Activated CD4-positive, alpha-beta T cell treated with anti-CD3 and anti-CD28 coated beads, Interleukin-2, amount 50 U/mL, for 1 hour (primary cell): ENCODE results near the gene WDPCP.
"Not testable (repeated sequence)": the region's sequence is repeated elsewhere in the genome, so short reads cannot be mapped to it uniquely, and the experiment has no call there.

Source experiments
- DNase-seq: peaks from one replicate; pipeline ENCODE4 v3.0.0-alpha.2; 2020

Gene WDPCP

GRCh38 chr2:63343397-63344109, 244.7 kb downstream of the WDPCP start:
- DNase-seq, result no peak

GRCh38 chr2:63340443-63340842, 247.8 kb downstream of the WDPCP start:
- no peak for DNase-seq

GRCh38 chr2:63334910-63335309, 253.4 kb downstream of the WDPCP start:
- no peak for DNase-seq

- DNase-seq, result no peak
Observed at GRCh38 chr2:63326473-63326872, 261.8 kb downstream of the WDPCP start.

GRCh38 chr2:63323662-63324061, 264.6 kb downstream of the WDPCP start:
- DNase-seq, result not testable (repeated sequence)

GRCh38 chr2:63321973-63322372, 266.3 kb downstream of the WDPCP start:
- DNase-seq, result not testable (repeated sequence)

GRCh38 chr2:63320669-63321068, 267.6 kb downstream of the WDPCP start:
- no peak for DNase-seq

GRCh38 chr2:63310614-63311013, 277.7 kb downstream of the WDPCP start:
- no peak for DNase-seq

- DNase-seq, result no peak
Observed at GRCh38 chr2:63301481-63301880, 286.8 kb downstream of the WDPCP start.

- no peak for DNase-seq
Observed at GRCh38 chr2:63300835-63301234, 287.4 kb downstream of the WDPCP start.

GRCh38 chr2:63287956-63288355, 300.3 kb downstream of the WDPCP start:
- no peak for DNase-seq

- not testable (repeated sequence) for DNase-seq
Observed at GRCh38 chr2:63286520-63286919, 301.8 kb downstream of the WDPCP start.

GRCh38 chr2:63283273-63283672, 305.0 kb downstream of the WDPCP start:
- DNase-seq, result no peak

GRCh38 chr2:63272560-63272959, 315.7 kb downstream of the WDPCP start:
- no peak for DNase-seq

GRCh38 chr2:63270717-63271116, 317.6 kb downstream of the WDPCP start:
- DNase-seq, result no peak

- DNase-seq, result no peak
Observed at GRCh38 chr2:63268946-63269345, 319.3 kb downstream of the WDPCP start.

- no peak for DNase-seq
Observed at GRCh38 chr2:63261137-63261621, 327.1 kb downstream of the WDPCP start.

- no peak for DNase-seq
Observed at GRCh38 chr2:63257473-63257872, 330.8 kb downstream of the WDPCP start.

GRCh38 chr2:63249161-63249560, 339.1 kb downstream of the WDPCP start:
- no peak for DNase-seq

GRCh38 chr2:63242747-63243146, 345.5 kb downstream of the WDPCP start:
- no peak for DNase-seq

- DNase-seq, result no peak
Observed at GRCh38 chr2:63225964-63226686, 362.2 kb downstream of the WDPCP start.

GRCh38 chr2:63218800-63219526, 369.3 kb downstream of the WDPCP start:
- no peak for DNase-seq

- DNase-seq, result no peak
Observed at GRCh38 chr2:63195310-63195709, 393.0 kb downstream of the WDPCP start.

- DNase-seq, result no peak
Observed at GRCh38 chr2:63194175-63194574, 394.1 kb downstream of the WDPCP start.
